HG02852 (cell line): ENCODE measurements around the gene TRIM14.
A peak's percentile ranks its signal among the peaks of the same experiment; 100 is the strongest.
"Not testable (repeated sequence)": the region's sequence is repeated elsewhere in the genome, so short reads cannot be mapped to it uniquely, and the experiment has no call there.

Experiments
- ATAC-seq: cut with Tn5 transposase; IDR thresholded peaks from one replicate; pipeline ENCODE4 v1.9.1; 2021; ENCODE audit warnings: mild to moderate bottlenecking, moderate library complexity; ENCODE audit not compliant: unreplicated experiment

Gene TRIM14

DNA sequence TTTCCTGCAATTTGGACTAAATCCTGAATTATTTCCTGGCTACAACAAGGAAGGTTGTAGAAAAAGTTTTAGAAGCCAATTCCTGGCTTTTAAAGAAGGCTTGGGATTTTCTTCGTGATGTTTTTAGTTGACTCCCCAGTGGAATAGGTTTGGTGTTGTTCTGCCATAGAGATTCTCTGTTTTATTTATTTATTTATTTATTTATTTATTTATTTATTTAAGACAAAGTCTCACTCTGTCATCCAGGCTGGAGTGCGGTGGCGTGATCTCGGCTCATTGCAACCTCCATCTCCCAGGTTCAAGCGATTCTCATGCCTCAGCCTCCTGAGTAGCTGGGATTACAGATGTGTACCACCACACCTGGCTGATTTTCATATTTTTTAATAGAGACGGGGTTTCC, 1.9 kb downstream of the TRIM14 start:
- ATAC-seq: not testable (repeated sequence)

GRCh38 chr9:98109052-98109451, 10.0 kb downstream of the TRIM14 start:
- no peak for ATAC-seq

GRCh38 chr9:98108531-98109031, 10.4 kb downstream of the TRIM14 start:
- peak; percentile 79 for ATAC-seq

DNA sequence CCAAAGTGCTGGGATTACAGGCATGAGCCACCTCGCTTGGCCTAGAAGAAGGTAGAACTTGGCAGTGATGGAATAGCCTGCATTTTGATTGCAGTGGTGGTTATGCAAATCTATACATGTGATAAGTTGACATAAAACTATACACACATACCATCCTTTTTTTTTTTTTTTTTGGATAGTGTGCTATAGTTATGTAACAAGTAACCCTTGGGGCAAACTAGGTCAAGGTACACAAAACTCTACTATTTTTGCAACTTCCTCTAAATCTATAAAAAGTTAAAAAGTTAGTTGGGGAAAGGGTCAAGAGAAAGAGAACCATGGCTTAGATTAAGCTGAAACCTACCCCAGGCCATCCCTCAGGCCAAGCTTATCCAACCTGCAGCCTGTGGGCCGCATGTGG, 11.1 kb downstream of the TRIM14 start:
- no peak for ATAC-seq

DNA sequence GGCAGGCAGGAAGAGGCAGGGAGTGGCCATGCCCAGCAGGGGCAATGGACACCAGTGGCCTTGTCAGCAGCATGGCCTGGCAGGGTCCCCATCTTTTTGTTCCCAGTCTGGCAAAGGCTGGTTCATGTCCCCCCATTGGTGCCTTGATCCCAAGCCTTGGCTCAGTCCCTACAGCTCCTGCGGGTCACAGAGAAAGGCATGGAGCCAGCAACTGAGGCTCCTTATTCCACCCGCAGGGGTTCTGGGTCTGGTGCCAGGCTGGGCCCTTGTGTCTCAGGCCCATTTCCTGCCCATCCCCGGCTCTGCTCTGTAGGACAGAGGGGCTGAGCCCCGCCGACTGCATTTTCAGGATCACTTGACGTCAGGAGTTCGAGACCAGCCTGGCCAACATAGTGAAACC, 14.0 kb downstream of the TRIM14 start:
- ATAC-seq: no peak

GRCh38 chr9:98104445-98104881, 14.6 kb downstream of the TRIM14 start:
- ATAC-seq: no peak

DNA sequence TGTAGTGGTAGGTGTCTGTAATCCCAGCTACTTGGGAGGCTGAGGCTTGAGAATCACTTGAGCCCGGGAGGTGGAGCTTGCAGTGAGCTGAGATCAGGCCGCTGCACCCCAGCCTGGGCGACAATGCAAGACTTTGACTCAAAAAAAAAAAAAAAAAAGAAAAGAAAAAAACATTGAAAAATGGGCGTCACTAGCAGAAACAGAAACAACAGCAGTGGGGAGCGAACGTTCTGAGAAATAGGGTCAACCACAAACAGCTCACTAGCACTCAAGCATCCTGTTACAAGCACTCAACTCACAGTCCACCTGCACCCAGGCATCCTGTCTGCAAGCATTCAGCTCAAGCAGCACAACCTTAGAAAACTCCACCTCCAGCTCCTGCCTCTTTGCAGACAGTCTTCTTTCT, 17.2 kb downstream of the TRIM14 start:
- peak; percentile 94 for ATAC-seq

DNA sequence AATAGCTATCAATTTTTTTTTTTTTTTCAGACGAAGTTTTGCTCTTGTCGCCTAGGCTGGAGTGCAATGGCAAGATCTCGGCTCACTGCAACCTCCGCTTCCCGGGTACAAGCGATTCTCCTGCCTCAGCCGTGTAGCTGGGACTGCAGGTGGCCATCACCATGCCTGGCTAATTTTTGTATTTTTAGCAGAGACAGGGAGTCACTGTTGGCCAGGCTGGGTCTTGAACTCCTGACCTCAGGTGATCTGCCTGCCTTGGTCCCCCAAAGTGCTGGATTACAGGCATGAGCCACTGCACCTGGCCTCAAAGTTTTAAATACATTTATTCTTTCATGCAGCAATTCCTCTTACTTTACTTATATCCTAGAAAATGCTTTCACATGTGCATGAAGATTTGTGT, 17.6 kb downstream of the TRIM14 start:
- no peak for ATAC-seq

GRCh38 chr9:98100456-98100855, 18.6 kb downstream of the TRIM14 start:
- ATAC-seq: no peak

- no peak for ATAC-seq
These were observed 19.1 kb downstream of the TRIM14 start for GRCh38 chr9:98099898-98100297.

- no peak for ATAC-seq
These were observed 19.7 kb downstream of the TRIM14 start for GRCh38 chr9:98099346-98099745.

- no peak for ATAC-seq
These were observed 21.2 kb downstream of the TRIM14 start for GRCh38 chr9:98097836-98098235.

- no peak for ATAC-seq
These were observed 22.9 kb downstream of the TRIM14 start for GRCh38 chr9:98096091-98096490.

GRCh38 chr9:98095401-98095800, 23.6 kb downstream of the TRIM14 start:
- no peak for ATAC-seq

DNA sequence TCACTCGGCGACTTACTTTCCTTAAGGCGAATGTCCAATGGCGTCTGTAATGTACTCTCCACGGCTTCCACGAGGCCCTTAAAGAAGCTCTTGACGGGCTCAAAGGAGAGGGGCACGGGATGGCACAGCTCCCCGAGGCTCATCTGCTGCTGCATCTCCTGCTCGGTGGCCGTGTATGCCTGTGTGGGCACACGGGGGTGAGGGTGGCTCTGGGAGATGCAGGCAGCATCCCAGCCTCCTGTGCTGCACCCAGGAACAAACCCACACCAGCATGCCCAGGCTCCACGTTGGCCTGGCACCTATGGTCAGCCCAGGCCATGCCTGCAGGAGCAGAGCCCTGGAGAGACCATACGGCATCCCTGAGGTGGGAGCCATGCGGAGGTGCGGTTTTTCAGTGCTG, 24.2 kb downstream of the TRIM14 start:
- no peak for ATAC-seq

GRCh38 chr9:98094316-98094715, 24.7 kb downstream of the TRIM14 start:
- ATAC-seq: no peak

- ATAC-seq: no peak
These were observed 26.4 kb downstream of the TRIM14 start for GRCh38 chr9:98092613-98092931.

DNA sequence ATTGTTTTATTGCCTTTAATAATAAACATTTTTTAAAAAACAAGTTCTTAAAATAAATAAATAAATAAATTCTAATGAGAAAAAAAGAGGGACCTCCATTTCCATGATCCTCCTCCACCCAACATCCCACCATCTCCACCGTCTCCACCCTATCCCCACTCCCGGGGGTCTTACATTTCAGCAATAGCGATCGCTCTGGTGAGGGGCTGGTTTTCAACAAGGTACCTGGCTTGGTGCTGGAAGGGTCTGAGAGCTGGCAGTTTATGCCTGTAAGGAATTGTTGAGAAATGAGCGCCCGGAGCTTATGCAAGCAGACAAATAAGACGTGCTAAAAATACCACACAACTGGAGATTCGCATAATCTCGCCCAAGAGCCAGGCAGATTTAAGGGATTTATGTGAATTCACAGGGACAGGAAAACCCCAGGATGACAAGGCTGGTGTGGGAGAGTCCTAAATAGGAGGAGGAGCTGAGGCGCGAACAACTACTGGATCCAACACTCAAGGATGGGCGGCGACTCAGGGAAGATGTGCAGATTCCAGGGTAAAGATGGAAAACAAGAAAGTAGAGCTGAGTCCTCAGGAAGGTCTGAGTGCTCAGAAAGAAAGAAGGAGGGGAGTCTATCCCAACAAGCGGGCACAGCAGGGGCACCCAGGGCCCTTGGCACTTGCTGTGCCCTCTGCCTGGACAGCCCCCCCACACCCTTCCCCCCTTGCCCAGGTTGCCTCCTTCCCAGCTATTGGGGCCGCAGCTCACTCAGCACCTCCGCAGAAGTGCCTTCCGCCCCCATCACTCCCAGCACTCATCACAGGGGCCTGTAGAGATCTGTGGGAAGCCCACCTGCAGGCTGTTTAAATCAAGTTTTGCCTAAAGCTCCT, 27.0 kb downstream of the TRIM14 start:
- ATAC-seq: no peak

GRCh38 chr9:98090674-98091073, 28.3 kb downstream of the TRIM14 start:
- not testable (repeated sequence) for ATAC-seq

DNA sequence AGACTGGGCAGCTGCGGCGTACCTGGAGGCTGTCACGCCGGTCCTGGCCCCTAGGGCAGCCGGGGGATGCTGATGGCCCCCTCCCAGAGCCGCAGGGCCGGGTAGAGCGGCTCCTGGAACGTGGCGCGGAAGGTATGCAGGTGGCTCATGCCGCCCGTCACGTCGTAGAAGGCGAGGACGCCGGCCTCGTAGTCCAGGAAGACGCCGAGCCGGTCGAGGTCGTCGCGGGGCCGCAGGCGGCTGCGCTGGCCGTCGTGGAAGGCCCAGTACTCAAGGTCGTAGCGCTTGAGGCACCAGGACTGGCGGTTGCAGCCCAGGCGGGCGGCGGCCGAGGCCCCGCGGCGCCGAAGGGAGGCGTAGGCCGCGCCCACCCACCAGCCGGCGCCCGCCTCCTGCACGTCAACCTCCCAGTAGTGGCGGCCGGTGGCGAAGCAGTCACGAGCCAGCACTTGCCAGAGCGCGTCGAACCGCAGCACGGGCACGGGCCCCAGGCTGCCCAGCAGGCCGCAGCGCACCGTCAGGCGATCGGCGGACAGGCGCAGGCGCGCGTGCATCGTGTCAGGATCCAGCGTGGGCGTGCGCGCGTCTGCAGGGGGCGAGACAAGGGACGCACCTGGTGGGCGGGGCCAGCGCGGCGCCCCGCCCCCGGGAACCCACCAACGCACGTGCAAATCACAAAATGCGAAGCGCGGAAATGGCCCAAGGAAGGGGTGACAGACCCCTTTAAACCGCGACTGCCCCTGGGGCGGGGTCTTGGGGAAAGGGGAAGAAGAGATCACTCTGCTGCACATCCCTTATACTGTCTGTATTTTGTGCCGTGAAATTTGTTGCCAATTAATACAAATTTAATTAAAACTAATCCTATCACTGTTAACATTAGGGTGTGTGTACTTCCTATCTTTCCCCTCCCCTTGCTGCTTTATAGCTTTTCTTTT, 31.3 kb downstream of the TRIM14 start:
- ATAC-seq: no peak

DNA sequence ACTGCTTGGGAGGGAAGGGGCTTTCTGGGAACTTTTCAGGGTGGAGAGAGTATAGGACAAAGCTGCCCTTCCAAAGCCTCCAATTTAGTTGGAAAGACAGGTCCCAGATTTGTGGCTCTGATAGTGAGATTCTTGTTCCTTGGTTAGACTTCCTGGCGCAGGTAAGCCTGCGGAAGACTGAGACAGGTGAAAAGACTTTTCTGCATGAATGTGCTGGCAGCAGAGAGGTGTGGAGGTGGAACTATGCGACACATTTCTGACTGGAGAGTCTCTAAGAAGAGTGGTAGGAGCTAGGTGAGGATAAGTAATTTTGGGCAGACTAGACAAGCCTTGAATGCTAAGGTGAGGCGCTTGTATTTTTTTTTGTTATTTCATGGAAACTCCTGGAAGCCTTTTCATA, 32.6 kb downstream of the TRIM14 start:
- no peak for ATAC-seq

DNA sequence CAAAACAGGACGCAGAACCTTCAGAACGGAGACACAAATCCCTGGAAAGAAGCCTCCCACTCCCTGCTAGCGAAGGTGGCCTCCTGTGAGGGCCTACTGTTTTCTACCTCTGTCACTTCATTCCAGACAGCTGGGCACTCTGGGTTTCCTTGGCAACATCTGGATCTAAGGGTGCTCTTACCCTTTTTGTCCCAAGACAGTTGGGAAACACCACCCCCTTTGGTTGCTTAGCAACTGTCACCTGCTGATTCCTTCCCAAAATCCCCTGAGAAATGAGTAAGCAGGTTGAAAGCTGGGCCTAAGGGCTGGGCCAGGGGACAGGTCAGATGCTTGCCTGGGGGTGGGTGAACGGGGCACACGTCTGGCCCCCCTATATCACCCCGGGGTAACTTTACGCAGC, 33.1 kb downstream of the TRIM14 start:
- no peak for ATAC-seq
